Ecto neural progenitor cell (in vitro differentiated cells): ENCODE measurements around the gene RBMS1.

ENCODE experiments used
- DNase-seq: peaks from one replicate; pipeline ENCODE4 v3.0.0-alpha.2; 2018; ENCODE audit warnings: low spot score

Gene RBMS1

GRCh38 chr2:160301420-160301819, 192.2 kb downstream of the RBMS1 start:
- no peak for DNase-seq

DNA sequence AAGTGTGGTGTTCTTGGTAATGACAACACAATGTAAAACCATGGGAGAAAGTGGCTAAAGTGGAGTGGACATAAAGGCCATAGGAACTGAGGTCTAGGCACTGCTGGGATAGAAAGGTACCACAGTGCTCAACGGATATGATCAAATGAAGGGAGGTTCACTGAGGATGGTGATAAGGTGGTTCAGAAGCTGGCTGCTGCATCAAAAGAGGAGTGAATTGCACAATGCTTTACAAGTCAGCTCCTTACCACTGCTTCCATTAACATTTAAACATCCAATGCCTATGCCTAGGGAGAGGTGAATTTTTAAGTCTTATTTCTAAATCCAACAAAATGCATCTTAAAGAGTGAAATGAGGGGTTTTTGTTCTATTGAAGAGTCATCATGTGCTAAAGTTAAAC, 193.4 kb downstream of the RBMS1 start:
- no peak for DNase-seq

DNA sequence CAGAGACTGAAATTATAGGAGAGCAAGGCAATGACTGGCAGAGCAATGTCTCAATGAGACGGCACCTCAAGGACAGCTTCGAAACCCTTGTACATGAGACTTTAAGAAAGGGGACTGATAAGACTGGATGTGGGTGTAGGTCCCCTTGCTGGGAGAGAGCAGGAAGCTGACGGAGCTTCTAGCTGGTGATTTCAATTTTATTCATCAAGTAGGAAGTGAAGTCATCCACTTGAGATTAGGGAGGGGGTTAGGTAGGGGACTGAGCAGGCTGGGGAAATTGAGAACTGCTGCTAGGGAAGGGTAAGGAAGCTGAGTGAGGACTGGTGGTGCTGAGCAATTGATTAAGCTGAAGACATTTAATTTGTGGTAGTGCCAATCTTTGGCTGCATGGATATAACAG, 194.1 kb downstream of the RBMS1 start:
- DNase-seq = no peak

GRCh38 chr2:160298960-160299359, 194.6 kb downstream of the RBMS1 start:
- no peak for DNase-seq

DNA sequence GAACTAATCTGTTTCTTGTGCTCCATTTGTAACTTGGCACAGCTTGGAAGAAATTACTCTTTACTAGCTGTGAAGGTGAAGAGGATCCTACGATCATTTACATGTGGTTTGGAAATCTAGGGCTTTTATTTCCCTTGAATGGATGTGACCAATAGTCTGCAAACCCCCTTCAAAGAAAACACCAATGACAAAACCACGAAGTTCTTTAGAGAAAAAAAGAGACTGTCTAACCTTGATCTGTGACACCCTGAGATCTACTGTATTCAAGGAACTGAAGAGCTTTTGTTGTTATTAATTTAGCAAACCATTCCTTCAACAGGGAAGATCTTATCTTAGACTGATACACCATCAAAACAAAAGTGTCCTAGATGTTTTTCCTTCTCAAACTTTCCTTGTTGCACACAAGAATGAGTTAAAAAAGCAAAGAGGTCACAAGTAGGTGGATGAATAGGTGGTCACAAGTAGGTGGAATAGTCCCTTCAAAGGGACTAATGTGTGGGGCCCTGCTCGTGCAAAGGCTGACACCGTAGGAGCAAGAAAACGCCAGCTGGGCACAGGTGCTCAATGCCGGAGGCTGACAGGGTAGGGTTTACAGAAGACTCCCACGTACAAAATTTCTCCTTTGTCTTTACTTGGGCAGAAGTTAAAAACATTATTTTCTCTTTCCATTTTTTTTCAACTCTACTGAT, 197.9 kb downstream of the RBMS1 start:
- no peak for DNase-seq

GRCh38 chr2:160294889-160295288, 198.7 kb downstream of the RBMS1 start:
- no peak for DNase-seq

- DNase-seq = no peak
These were observed 199.2 kb downstream of the RBMS1 start for GRCh38 chr2:160294339-160294803.

DNA sequence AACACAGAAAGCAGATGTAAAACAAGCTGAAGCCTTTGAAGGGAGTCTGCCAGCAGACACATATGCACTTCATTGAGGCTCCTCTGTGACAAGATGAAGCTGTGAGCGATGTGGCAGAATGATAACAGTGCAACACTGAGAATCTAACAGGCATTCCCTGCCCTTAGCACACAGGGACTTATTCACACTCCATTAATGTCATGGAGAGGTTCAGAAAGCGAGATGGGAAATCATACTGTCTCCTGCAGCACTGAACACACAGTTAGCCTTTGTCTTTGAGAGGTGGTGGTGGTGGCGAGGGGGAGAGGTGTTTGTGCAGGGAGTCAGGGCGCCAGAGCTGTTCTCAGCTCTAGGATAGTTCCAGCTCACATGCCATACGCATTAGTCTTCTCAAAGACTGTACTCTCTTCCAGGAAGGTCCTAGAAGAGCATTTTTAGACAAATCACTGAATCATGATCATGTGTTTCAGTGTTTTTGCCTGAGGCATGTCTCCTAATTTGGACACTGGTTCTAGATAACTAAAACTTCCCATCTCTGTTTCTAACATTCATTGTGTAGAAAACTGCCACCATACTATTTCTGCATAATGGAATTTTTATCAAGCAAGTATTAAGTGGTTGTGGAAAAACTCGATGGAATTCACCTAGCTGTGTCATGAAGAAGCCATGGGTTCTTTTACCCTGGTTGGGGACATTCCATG, 200.1 kb downstream of the RBMS1 start:
- DNase-seq = no peak

GRCh38 chr2:160292225-160292624, 201.4 kb downstream of the RBMS1 start:
- DNase-seq = no peak

- DNase-seq = no peak
These were observed 202.2 kb downstream of the RBMS1 start for GRCh38 chr2:160291382-160291781.

DNA sequence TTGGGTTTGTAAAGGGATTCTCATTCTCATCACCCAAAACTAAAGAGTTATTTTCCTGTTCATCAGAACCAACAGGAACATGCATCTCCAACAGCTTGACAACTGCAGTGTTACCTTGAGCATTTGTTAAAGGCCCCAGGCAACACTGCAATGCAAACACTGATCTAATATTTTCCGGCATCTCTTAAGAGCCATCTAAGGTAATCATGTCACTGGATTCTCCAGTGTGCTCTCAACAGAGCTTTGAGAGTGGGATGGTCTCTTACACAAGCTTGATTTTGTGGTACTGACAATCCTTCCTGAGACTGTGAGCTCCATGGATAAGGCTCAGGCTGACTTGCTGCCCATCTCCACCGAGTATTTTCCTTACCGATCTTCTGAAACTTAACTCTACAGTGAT, 203.0 kb downstream of the RBMS1 start:
- DNase-seq = no peak

DNA sequence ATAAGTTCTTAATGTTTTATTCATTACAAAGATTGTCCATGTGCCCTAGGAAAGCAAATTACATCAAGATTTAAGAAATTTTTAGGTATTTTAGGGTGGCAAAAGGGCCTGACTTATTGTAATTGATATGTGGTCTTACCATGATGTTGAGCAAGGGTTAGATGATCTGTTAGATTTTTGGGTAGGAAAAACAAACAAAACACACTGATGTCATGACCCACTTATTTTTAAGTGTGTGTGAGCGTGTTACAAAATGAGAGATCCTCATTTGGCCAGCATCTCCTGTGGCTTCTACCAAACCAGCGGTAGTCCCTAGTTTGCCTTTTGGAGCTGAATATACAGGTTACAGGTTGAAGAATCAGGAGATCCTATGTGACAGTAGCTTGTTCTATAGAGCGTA, 203.8 kb downstream of the RBMS1 start:
- DNase-seq = no peak

DNA sequence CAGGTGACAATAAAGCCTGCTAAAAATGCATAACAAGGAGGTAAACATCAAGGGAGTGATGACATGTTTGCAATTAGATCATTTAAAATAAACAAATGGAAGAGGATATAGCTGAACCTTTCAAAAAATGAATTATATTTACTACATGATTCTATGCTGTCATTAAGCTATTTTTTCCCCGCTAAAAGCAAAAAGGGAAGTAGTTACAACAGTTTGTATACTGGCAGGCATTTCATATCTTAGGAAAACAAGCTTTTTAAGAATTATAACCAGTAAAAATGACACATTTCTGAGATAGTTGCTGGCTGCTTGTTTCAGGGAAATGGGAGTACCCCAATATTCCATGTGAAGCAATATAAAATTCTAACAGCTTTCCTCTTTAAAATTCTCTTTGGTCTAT, 204.5 kb downstream of the RBMS1 start:
- DNase-seq = no peak

- DNase-seq = no peak
These were observed 205.3 kb downstream of the RBMS1 start for GRCh38 chr2:160288324-160288723.

GRCh38 chr2:160287476-160287875, 206.1 kb downstream of the RBMS1 start:
- DNase-seq = no peak

GRCh38 chr2:160286551-160286950, 207.1 kb downstream of the RBMS1 start:
- no peak for DNase-seq

GRCh38 chr2:160283675-160284074, 209.9 kb downstream of the RBMS1 start:
- DNase-seq = no peak

DNA sequence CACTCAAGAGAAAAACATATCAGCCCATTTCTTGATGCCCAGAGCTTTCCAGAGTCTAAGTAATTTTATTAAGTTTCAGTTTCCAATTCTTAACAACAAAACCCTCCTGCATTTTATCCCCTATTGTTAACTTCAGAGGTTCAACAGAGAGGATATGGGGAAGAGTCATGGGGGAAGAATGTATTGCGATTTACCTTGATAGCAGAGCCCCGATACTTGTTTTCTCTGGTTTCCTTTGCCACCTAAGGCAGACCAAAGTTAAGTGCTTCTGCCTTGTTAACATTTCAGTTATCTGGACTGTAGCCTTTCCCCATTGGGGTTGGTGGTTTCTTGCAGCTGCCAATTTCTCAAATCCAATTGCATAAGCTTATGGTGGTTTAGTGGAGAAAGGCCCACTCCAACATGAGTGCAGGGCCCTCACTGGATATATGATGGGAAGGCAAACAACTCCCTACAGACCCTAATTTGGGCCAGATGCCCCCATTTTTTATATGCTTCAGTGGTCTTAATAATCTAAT, 211.5 kb downstream of the RBMS1 start:
- DNase-seq = no peak

DNA sequence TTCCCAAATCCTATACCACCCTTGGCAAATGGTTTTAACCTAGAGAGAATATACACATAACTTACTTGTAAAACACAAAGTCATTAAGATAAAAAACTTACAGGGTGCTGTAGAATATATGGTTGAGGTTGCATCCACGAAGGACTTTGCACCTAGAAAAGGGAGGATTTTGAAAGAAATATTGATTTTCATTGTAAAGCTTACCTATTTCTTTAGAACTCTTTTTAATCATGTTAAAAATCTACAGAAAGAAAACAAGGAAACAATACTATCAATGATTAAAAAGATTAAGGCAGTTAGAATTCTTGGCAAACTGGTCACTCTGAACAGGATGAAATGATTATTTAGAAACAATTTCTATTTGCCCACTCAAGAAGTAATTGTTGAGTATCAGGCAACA, 212.4 kb downstream of the RBMS1 start:
- DNase-seq = no peak

GRCh38 chr2:160279813-160280465, 213.7 kb downstream of the RBMS1 start:
- no peak for DNase-seq

GRCh38 chr2:160278879-160279177, 214.8 kb downstream of the RBMS1 start:
- DNase-seq = no peak

DNA sequence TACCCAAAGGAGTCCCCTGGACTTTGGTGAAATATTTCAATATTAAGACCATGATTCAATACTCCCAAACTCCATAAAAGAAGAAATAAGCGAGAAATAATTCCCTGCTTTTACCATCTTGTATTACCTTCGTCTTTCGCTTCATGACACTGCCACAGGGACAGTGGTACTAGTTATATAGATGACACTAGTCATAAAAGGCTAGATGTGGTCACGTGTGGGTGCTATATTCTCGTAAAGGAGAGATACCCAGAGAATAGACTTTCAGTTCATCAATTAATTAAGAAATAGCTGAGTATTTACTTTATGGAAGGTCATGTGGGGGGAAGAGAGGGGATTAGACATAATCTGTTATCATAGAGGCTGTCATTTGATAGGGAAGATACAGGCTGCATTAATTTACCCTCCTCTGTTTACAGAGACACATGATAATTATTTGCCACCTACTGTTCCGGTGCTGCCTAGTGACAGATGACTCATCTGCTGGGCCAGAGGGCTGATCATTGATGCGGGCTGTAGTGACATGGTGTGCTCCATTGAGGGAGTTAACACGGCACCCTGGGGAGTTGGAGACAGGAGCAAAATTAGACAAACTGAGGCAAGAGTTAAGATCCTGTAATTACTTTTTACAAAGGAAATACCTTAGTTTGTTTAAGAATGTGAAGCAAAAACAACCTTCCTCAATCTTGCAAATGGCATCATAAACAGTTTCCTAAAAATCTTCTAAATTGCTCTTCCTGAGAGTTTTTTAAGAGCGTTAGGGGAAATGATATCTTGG, 215.3 kb downstream of the RBMS1 start:
- no peak for DNase-seq
